GM12872 (cell line): Measurements from ENCODE around the gene CCDC78.

Experiments
- CTCF ChIP-seq: IDR thresholded peaks from 3 replicates; pipeline ENCODE4 v1.5.1; 2011; ENCODE audit warnings: low read depth, mild to moderate bottlenecking, low read length, moderate library complexity; ENCODE audit not compliant: insufficient read depth

Gene CCDC78

GRCh38 chr16:727291-727977 is 1.2 kb upstream of the CCDC78 start:
- no peak for TF ChIP-seq CTCF

GRCh38 chr16:726188-726437 is 130 bp downstream of the CCDC78 start:
- no peak for TF ChIP-seq CTCF

- no peak for TF ChIP-seq CTCF
These were observed 618 bp downstream of the CCDC78 start for GRCh38 chr16:725463-726187.

GRCh38 chr16:725041-725376 is 1.2 kb downstream of the CCDC78 start:
- no peak for TF ChIP-seq CTCF

GRCh38 chr16:724188-725040 is 1.8 kb downstream of the CCDC78 start:
- no peak for TF ChIP-seq CTCF

GRCh38 chr16:723695-724094 is 2.5 kb downstream of the CCDC78 start:
- no peak for TF ChIP-seq CTCF

- no peak for TF ChIP-seq CTCF
These were observed 3.2 kb downstream of the CCDC78 start for GRCh38 chr16:722835-723633.
